ENCODE measurements around the gene HPS4. TPM values are rescaled to one million over a fixed set of nuclear protein-coding genes. Genes with fewer than 3 reads are reported as not detected.

The HPS4 gene
- total RNA-seq, 2 donors from 2014 or later = 6.8 to 10.8 TPM

- Histone ChIP-seq H3K9me3 (no peaks in the 10 kb centered on the region), H3K36me3 (peaks cover 88% of the 10 kb centered on the region), H3K27me3 (no peaks in the 10 kb centered on the region), H3K4me3 (no peak overlapping the region), H3K4me1 (peaks cover 0 to 20% of the 10 kb centered on the region in 2 donors), H3K27ac (peak overlapping the region; percentile 72 to 80)
- TF ChIP-seq, protein P1, sequence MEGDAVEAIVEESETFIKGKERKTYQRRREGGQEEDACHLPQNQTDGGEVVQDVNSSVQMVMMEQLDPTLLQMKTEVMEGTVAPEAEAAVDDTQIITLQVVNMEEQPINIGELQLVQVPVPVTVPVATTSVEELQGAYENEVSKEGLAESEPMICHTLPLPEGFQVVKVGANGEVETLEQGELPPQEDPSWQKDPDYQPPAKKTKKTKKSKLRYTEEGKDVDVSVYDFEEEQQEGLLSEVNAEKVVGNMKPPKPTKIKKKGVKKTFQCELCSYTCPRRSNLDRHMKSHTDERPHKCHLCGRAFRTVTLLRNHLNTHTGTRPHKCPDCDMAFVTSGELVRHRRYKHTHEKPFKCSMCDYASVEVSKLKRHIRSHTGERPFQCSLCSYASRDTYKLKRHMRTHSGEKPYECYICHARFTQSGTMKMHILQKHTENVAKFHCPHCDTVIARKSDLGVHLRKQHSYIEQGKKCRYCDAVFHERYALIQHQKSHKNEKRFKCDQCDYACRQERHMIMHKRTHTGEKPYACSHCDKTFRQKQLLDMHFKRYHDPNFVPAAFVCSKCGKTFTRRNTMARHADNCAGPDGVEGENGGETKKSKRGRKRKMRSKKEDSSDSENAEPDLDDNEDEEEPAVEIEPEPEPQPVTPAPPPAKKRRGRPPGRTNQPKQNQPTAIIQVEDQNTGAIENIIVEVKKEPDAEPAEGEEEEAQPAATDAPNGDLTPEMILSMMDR (IDR thresholded peaks at IDR 0.05) = no peak
- no peak for DNase-seq (ENCODE audit: low spot score)
Measured at GRCh38 chr22:26503758-26504157, 20.2 kb upstream of the HPS4 start.

DNA sequence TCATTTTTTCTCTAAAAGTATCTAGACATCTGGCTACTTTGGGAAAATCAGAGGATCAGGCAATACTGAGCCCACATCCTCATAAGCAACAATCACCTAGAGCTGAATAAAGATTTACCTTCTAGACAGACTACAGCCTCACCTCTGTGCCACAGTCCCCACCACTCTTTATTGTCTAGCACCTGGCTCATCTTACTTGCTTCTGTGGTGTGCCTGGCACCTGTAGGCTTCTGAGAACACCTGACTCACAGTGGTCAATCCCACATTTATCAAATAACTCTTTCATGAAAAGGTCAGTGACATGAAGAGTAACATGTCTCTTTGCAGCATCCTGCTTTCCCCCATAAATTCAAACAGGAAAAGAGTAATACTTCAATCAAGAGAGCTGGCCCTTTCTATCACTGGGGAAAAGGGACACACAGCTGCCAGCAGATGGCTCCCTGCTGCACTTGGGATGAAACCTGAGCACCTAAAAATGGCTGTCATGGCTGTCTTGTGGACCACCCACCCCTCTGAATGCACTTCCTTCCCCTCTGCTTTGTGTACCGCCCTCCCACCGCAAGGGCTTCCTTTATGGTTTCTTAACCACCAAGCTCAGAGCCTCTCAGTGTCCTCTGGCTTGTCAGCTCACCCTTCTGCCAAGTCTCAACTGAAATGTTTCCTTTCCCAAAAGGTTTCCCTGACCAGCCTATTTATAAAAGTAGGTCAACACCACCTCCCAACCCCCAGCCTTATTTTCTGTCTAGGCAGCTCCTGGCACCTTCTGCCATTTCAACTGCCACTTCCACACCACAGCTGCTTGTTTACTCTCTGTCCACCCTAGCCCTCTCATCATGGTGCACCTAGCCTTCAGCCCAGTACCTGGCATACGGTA, 19.3 kb upstream of the HPS4 start:
- Histone ChIP-seq H3K4me1 (peaks cover 0 to 20% of the 10 kb centered on the region in 2 donors), H3K36me3 (peaks cover 90% of the 10 kb centered on the region), H3K27me3 (no peaks in the 10 kb centered on the region), H3K27ac (peak overlapping the region; percentile 72 to 80), H3K4me3 (no peak overlapping the region), H3K9me3 (no peaks in the 10 kb centered on the region)
- no peak for DNase-seq (ENCODE audit: low spot score)
- TF ChIP-seq, protein P1 (IDR thresholded peaks at IDR 0.05) = peak; percentile 33 to 66

DNA sequence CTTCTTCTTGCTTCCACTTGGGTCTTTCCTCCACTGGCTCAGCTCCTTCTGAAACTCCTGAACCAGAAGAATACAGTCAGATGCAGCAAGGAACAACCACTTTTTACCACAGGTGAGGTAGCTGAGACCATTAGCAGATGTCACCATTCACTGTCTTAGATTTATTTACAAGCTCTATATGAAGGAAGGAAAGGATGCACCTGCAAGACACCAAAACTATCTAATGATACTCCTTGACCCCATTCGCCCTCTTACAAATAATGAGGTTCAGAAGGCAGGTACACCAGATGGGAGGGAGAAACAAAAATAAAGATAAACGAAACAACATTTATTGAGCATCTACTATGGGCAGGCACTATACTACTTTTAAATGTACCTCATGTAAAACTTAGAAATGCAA, 18.4 kb upstream of the HPS4 start:
- peaks cover 0 to 20% of the 10 kb centered on the region in 2 donors for H3K4me1 ChIP-seq
- peak overlapping the region in 1 of 2 donors; percentile 80 for H3K27ac ChIP-seq
- TF ChIP-seq, protein P1 (IDR thresholded peaks at IDR 0.05) = no peak
- peaks cover 91% of the 10 kb centered on the region for H3K36me3 ChIP-seq
- H3K9me3 ChIP-seq = no peaks in the 10 kb centered on the region
- no peak overlapping the region for H3K4me3 ChIP-seq
- H3K27me3 ChIP-seq = no peaks in the 10 kb centered on the region
- DNase-seq (ENCODE audit: low spot score) = no peak

GRCh38 chr22:26499188-26499703, 15.7 kb upstream of the HPS4 start:
- no peaks in the 10 kb centered on the region for H3K27me3 ChIP-seq
- TF ChIP-seq, protein P1 (IDR thresholded peaks at IDR 0.05) = no peak
- H3K4me3 ChIP-seq = no peak overlapping the region
- peaks cover 93% of the 10 kb centered on the region for H3K36me3 ChIP-seq
- H3K4me1 ChIP-seq = peaks cover 0 to 17% of the 10 kb centered on the region in 2 donors
- DNase-seq (ENCODE audit: low spot score) = no peak
- no peak overlapping the region for H3K27ac ChIP-seq
- H3K9me3 ChIP-seq = no peaks in the 10 kb centered on the region

GRCh38 chr22:26496456-26496855, 12.9 kb upstream of the HPS4 start:
- no peak for DNase-seq (ENCODE audit: low spot score)
- H3K4me1 ChIP-seq = no peaks in the 10 kb centered on the region
- H3K27ac ChIP-seq = no peak overlapping the region
- H3K9me3 ChIP-seq = no peaks in the 10 kb centered on the region
- H3K36me3 ChIP-seq = peaks cover 93% of the 10 kb centered on the region
- no peaks in the 10 kb centered on the region for H3K27me3 ChIP-seq
- no peak overlapping the region for H3K4me3 ChIP-seq
- TF ChIP-seq, protein P1 (IDR thresholded peaks at IDR 0.05) = no peak
